PC-3 (cell line): ENCODE data around the gene CEP68. TPM values are rescaled to one million over a fixed set of nuclear protein-coding genes. Genes with fewer than 3 reads are reported as not detected.

Experiments used
- ATAC-seq: fragments of 200-7000 bp; cut with Tn5 transposase; 2 replicates; pipeline ENCODE4 v1.9.1; 2020; ENCODE audit warnings: mild to moderate bottlenecking, moderate library complexity
- BruUV-seq: library from RNA; stranded (reverse); fragments of 400-500 nt; replicated peaks from 2 replicates; lab custom pipeline; 2021; lab: Mats Ljungman, UMichigan
- CTCF ChIA-PET: fragments of 300-600 bp; sonication (Branson Sonifier 250); formaldehyde crosslinking; loops from one replicate; lab custom pipeline; 2022; ENCODE audit warnings: antibody characterized with exemption; lab: Charles Lee
- POLR2A ChIA-PET: fragments of 300-600 bp; sonication (Branson Sonifier 250); formaldehyde crosslinking; loops from one replicate; lab custom pipeline; 2022; ENCODE audit warnings: antibody characterized with exemption; ENCODE audit not compliant: unreplicated experiment; lab: Charles Lee
- DNase-seq: peaks from one replicate; pipeline ENCODE4 v3.0.0-alpha.2; 2015
- H2AFZ ChIP-seq: fragments of 300-600 bp; sonication (generic); 2 replicates; pipeline ENCODE4 v1.6.0; 2016; ENCODE audit warnings: antibody characterized with exemption, low read length
- H3F3A ChIP-seq: fragments of 300-600 bp; sonication (generic); one replicate; pipeline ENCODE4 v1.6.0; 2017; ENCODE audit warnings: antibody characterized with exemption, low read length, control low read depth, mild to moderate bottlenecking; ENCODE audit not compliant: unreplicated experiment
- H3K27ac ChIP-seq: fragments of 300-600 bp; sonication (generic); 2 replicates; pipeline ENCODE4 v1.5.1; 2016; ENCODE audit warnings: mild to moderate bottlenecking, low read length
- H3K27me3 ChIP-seq: fragments of 300-600 bp; sonication (generic); 2 replicates; pipeline ENCODE4 v1.6.1; 2016; ENCODE audit warnings: low read length, mixed read lengths
- H3K36me3 ChIP-seq: fragments of 300-600 bp; sonication (generic); 2 replicates; pipeline ENCODE4 v1.6.1; 2016; ENCODE audit warnings: low read depth, mixed run types, low read length, mixed read lengths
- H3K4me1 ChIP-seq: fragments of 300-600 bp; sonication (generic); 2 replicates; pipeline ENCODE4 v1.5.1; 2016; ENCODE audit warnings: low read length; ENCODE audit not compliant: insufficient read depth
- H3K4me2 ChIP-seq: fragments of 300-600 bp; sonication (generic); 2 replicates; pipeline ENCODE4 v1.6.0; 2016; ENCODE audit warnings: low read length
- H3K4me3 ChIP-seq: fragments of 300-600 bp; sonication (generic); 2 replicates; pipeline ENCODE4 v1.5.1; 2016; ENCODE audit warnings: mild to moderate bottlenecking, low read length, mixed read lengths
- H3K79me2 ChIP-seq: fragments of 300-600 bp; sonication (generic); 2 replicates; pipeline ENCODE4 v1.6.1; 2017; ENCODE audit warnings: low read length, mixed read lengths
- H3K9ac ChIP-seq: fragments of 300-600 bp; sonication (generic); 2 replicates; pipeline ENCODE4 v1.6.0; 2016; ENCODE audit warnings: mild to moderate bottlenecking, low read length
- H3K9me2 ChIP-seq: fragments of 300-600 bp; sonication (generic); replicated peaks from 2 replicates; pipeline ENCODE4 v1.6.1; 2016; ENCODE audit warnings: mixed run types, low read length, mixed read lengths
- H3K9me3 ChIP-seq: fragments of 300-600 bp; sonication (generic); 2 replicates; pipeline ENCODE4 v1.6.1; 2016; ENCODE audit warnings: low read length, mixed read lengths
- H4K20me1 ChIP-seq: fragments of 300-600 bp; sonication (generic); 2 replicates; pipeline ENCODE4 v1.6.1; 2016; ENCODE audit warnings: low read length, mixed read lengths
- CTCF ChIP-seq: fragments of 300-600 bp; sonication (generic); conservative IDR thresholded peaks from 2 replicates; pipeline ENCODE4 v1.5.1; 2017; ENCODE audit warnings: antibody characterized with exemption, low read depth, mild to moderate bottlenecking, low read length
- EZH2 ChIP-seq: fragments of 300-600 bp; sonication (generic); IDR thresholded peaks from one replicate; pipeline ENCODE4 v1.6.1; 2017; ENCODE audit warnings: antibody characterized with exemption, mild to moderate bottlenecking, low read length; ENCODE audit not compliant: unreplicated experiment
- EZH2phosphoT487 ChIP-seq: fragments of 300-600 bp; sonication (generic); IDR thresholded peaks from 2 replicates; pipeline ENCODE4 v1.6.1; 2018; ENCODE audit warnings: mild to moderate bottlenecking, antibody characterized with exemption, low read length, borderline replicate concordance
- intact Hi-C: fragments of 100-400 bp; cut with micrococcal nuclease; formaldehyde crosslinking; loops from 2 replicates; pipeline ENCODE4 v1.9.0; 2023
- total RNA-seq: library from RNA; depleted of rRNA; stranded (reverse); fragments of >200 nt; gene quantifications from 2 replicates; pipeline ENCODE4 v1.2.3, GENCODE V29; 2014; rRNA removed

CEP68 gene
- total RNA-seq, 1 experiment from 2014 or later = 3.4 TPM

- ChIA-PET POLR2A (interaction anchor here (0.6 to 0.7 kb wide), 2 partner anchors 37 to 41 kb away, joined by 3 read pairs; no protein-coding TSS in a partner anchor), CTCF (interaction anchor here (0.9 kb wide), 1 partner anchor 8 kb away, joined by 3 read pairs; no protein-coding TSS in a partner anchor)
- Histone ChIP-seq H3K4me2 (no peak overlapping the region), H3K79me2 (peaks cover 8% of the 10 kb centered on the region), H3K27ac (no peak overlapping the region), H3F3A (no peaks in the 10 kb centered on the region), H3K27me3 (no peaks in the 10 kb centered on the region), H2AFZ (no peak overlapping the region), H3K9me2 (no peaks in the 10 kb centered on the region), H3K9me3 (no peaks in the 10 kb centered on the region), H4K20me1 (peaks cover 2% of the 10 kb centered on the region), H3K9ac (no peak overlapping the region), H3K4me3 (no peak overlapping the region), H3K4me1 (peaks cover 4% of the 10 kb centered on the region; the same call in 1 of the 2 replicates), H3K36me3 (no peaks in the 10 kb centered on the region)
- DNase-seq (no peak), ATAC-seq (no peak)
- intact Hi-C loops = no loop called here
- TF ChIP-seq CTCF (no peak), EZH2phosphoT487 (no peak), EZH2 (no peak)
- BruUV-seq = no TSS peak
These were observed 77.9 kb downstream of the CEP68 start for GRCh38 chr2:65134158-65134557.

GRCh38 chr2:65136253-65136652, 80.0 kb downstream of the CEP68 start:
- no peaks in the 10 kb centered on the region for H3K4me1 ChIP-seq
- no peak overlapping the region for H2AFZ ChIP-seq
- H3K79me2 ChIP-seq = no peaks in the 10 kb centered on the region
- BruUV-seq = no TSS peak
- no peaks in the 10 kb centered on the region for H3F3A ChIP-seq
- H3K27me3 ChIP-seq = no peaks in the 10 kb centered on the region
- H3K9ac ChIP-seq = no peak overlapping the region
- H3K36me3 ChIP-seq = no peaks in the 10 kb centered on the region
- no peak overlapping the region for H3K4me3 ChIP-seq
- no peaks in the 10 kb centered on the region for H3K9me3 ChIP-seq
- no peak overlapping the region for H3K4me2 ChIP-seq
- CTCF ChIA-PET = no interaction called here
- H3K27ac ChIP-seq = no peak overlapping the region
- ATAC-seq = no peak
- intact Hi-C loops = no loop called here
- no peak for TF ChIP-seq EZH2phosphoT487
- TF ChIP-seq EZH2 = no peak
- TF ChIP-seq CTCF = no peak
- no peak for DNase-seq
- H4K20me1 ChIP-seq = no peaks in the 10 kb centered on the region
- H3K9me2 ChIP-seq = no peaks in the 10 kb centered on the region
- POLR2A ChIA-PET = interaction anchor here (0.6 kb wide), 1 partner anchor 78 kb away, joined by 4 read pairs; no protein-coding TSS in a partner anchor

Other genes with a start within 250 kb of the CEP68 start
- 8.2 and 9.1 TPM in 2 replicates for gene SLC1A4, start 67.0 kb upstream of the CEP68 start, total RNA-seq
- 96.9 and 97.3 TPM in 2 replicates for gene RAB1A, start 73.7 kb downstream of the CEP68 start, total RNA-seq
- gene ACTR2, start 171.4 kb downstream of the CEP68 start, total RNA-seq = 56.7 and 67.2 TPM in 2 replicates